CD4-positive, alpha-beta T cell treated with Interleukin-17A for 4 hours (primary cell): Measurements from ENCODE around the gene OR11G2.
"Not testable (repeated sequence)": the region's sequence is repeated elsewhere in the genome, so short reads cannot be mapped to it uniquely, and the experiment has no call there.

Experiments used
- DNase-seq: peaks from one replicate; pipeline ENCODE4 v3.0.0-alpha.2; 2020; ENCODE audit warnings: mixed read lengths

The OR11G2 gene

DNA sequence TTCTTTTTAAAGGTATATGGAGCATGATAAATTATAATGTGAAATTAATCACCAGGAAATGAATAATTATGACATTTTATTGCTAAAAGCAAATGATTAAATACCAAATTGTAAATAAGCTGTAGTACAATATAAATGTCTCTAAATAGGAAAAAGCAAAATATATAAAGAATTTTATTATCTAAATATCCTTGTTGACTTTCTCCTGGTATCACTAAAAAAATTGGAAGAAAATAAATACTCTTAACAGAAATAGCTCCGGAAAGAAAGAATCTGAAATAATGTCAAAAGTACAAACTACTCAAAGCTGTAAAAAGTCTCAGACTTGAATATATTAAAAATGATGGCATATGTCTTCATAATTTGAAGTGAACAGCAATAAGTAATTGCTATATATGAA lies 38.0 kb downstream of the OR11G2 start, which contains the start of gene OR11H7:
TSS of gene OR11H7 (plus strand) at position 301 of the 400 bp plus-strand sequence.
- DNase-seq = no peak

DNA sequence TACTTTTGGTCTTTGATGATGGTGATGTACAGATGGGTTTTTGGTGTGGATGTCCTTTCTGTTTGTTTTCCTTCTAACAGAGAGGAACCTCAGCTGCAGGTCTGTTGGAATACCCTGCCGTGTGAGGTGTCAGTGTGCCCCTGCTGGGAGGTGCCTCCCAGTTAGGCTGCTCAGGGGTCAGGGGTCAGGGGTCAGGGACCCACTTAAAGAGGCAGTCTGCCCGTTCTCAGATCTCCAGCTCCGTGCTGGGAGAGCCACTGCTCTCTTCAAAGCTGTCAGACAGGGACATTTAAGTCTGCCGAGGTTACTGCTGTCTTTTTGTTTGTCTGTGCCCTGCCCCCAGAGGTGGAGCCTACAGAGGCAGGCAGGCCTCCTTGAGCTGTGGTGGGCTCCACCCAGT lies 44.7 kb downstream of the OR11G2 start:
- not testable (repeated sequence) for DNase-seq

DNA sequence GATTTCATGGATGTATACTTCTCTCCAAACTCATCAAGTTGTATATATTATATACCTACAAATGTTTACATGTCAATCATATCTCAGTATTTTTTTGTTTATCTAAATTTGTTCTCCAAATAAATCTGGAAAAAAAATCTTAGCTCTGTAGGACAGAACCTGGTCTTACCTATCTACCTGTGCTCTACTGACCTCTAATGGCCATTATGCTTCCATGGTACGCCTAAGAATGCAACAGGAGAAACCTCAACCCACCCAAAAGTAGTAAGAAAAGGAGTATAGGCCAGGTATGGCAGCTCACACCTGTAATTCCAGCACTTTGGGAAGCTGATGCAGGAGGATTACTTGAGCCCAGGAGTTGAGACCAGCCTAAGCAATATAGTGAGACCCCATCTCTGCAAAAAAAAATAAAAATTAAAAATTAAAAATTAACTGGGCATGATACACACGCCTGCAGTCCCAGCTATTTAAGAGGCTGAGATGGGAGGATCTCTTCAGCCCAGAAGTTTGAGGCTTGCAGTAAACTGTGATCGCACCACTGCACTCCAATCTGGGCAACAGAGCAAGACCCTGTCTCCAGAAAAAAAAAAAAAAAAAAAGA lies 57.0 kb downstream of the OR11G2 start:
- no peak for DNase-seq
